Coronary artery (tissue), 2 donors: ENCODE results near the gene HEPHL1.

ENCODE experiments used
- DNase-seq: peaks from one replicate; pipeline ENCODE4 v3.0.0-alpha.2; 2017; ENCODE audit warnings: low spot score
- H3K27ac ChIP-seq, 2 donors: fragments of 200-600 bp; sonication (generic); one replicate each; pipeline ENCODE4 v1.5.1; 2016 to 2019
- H3K4me3 ChIP-seq: fragments of 200-600 bp; sonication (generic); 2 replicates; pipeline ENCODE4 v1.5.1; 2016; ENCODE audit warnings: mild to moderate bottlenecking, moderate library complexity
- TF ChIP-seq, protein P1 (sequence below): fragments of 200-600 bp; sonication (generic); IDR thresholded peaks from one replicate; pipeline ENCODE4 v1.5.1; 2019; ENCODE audit warnings: antibody characterized with exemption

The HEPHL1 gene

DNA sequence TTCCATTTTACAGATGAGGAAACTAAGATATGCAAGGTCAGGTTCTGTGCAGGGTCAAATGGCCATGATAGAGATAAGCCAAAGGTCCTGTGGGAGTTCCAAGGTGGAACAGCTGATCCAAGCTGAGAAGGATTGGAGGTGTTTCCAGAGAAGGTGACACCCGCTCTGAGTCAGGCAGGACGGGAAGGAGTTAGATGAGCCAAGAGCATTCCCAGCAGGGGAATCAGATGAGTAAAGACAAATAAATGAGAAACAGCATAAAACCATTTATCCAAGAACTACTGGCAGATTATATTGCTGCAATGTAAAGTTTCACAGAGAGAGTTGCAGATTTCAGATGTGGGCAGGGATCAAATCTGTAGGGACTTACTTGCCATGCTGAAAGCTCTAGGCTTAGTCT is 18.9 kb upstream of the HEPHL1 start:
- H3K27ac ChIP-seq, result no peak overlapping the region
- no peak for DNase-seq
- TF ChIP-seq, protein P1, sequence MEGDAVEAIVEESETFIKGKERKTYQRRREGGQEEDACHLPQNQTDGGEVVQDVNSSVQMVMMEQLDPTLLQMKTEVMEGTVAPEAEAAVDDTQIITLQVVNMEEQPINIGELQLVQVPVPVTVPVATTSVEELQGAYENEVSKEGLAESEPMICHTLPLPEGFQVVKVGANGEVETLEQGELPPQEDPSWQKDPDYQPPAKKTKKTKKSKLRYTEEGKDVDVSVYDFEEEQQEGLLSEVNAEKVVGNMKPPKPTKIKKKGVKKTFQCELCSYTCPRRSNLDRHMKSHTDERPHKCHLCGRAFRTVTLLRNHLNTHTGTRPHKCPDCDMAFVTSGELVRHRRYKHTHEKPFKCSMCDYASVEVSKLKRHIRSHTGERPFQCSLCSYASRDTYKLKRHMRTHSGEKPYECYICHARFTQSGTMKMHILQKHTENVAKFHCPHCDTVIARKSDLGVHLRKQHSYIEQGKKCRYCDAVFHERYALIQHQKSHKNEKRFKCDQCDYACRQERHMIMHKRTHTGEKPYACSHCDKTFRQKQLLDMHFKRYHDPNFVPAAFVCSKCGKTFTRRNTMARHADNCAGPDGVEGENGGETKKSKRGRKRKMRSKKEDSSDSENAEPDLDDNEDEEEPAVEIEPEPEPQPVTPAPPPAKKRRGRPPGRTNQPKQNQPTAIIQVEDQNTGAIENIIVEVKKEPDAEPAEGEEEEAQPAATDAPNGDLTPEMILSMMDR, result no peak
- H3K4me3 ChIP-seq, result no peak overlapping the region

DNA sequence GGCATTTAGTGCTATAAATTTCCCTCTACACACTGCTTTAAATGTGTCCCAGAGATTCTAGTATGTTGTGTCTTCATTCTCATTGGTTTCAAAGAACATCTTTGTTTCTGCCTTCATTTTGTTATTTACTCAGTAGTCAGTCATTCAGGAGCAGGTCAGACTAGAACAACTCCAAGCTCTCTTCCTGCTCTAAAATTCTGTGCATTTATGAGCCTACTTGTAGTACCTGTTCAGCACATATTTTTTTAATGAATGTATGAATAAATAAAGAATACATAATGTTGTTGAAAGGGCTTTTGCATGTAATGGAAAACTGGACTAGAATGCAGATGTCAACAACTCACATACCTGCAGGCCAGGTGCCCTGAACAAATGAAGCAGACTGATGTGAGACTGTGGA is 13.7 kb upstream of the HEPHL1 start:
- Histone ChIP-seq H3K27ac (no peak overlapping the region), H3K4me3 (no peak overlapping the region)
- TF ChIP-seq, protein P1, result no peak
- DNase-seq, result no peak

DNA sequence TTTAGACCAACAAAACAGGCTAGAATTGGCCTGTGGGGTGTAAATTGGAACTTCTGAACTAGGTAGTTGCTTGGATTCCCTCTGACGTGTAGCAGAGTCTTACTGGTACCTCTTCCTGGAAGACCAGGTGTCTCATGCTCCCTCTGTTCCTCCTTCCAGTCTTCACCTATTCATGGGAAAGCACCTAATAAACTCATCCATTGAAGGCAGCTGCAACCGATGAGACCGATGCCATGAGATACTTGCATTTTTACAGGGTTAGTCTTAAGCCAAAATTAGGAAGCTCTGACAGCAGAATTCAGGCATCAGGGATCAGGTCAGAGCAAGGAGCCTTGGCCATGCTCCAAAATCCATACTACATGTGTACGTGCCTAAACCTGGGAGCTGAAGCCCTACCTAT is 13.2 kb upstream of the HEPHL1 start:
- Histone ChIP-seq H3K27ac (no peak overlapping the region), H3K4me3 (no peak overlapping the region)
- TF ChIP-seq, protein P1, result no peak
- no peak for DNase-seq

DNA sequence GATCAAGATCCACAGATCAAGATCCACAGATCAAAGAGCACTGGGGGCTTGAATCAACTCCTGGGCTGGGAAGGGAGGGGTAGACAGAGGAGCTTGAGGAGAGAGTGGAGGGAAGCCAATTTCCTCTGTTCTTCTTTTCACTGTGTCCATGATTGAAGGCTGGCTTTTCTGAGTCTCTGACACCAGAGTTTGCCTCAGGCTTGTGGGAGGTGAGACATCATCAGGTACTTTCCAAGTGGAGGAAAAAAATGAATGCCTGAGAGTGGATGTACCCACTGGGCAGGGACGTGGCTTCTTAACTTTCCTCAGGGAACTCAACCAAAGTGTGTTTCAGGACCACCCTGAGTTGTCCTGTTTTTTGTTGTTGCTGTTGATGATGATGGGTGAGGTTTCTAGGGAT is 11.0 kb upstream of the HEPHL1 start:
- DNase-seq, result no peak
- H3K4me3 ChIP-seq, result no peak overlapping the region
- H3K27ac ChIP-seq, result no peak overlapping the region
- TF ChIP-seq, protein P1, result no peak

DNA sequence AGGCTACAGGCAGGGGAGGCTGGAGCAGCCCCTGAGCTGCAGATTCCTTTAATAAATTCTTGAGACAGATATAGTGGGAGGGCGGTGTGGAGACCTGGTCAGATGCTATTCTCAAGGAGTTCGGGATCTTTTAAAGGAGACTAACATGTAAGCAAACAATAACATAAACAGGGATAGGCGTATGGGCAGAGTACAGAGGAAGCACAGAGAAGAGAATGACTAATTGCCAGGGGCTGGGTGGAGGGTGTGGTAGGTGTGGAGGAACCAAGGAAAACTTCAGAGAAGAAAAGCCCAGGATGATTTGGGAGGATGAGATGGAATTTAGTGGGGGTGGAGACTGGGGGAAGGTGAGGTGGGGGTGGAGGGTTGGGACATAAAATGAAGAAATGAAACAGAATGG is 9.7 kb upstream of the HEPHL1 start:
- H3K4me3 ChIP-seq, result no peak overlapping the region
- no peak overlapping the region for H3K27ac ChIP-seq
- DNase-seq, result no peak

DNA sequence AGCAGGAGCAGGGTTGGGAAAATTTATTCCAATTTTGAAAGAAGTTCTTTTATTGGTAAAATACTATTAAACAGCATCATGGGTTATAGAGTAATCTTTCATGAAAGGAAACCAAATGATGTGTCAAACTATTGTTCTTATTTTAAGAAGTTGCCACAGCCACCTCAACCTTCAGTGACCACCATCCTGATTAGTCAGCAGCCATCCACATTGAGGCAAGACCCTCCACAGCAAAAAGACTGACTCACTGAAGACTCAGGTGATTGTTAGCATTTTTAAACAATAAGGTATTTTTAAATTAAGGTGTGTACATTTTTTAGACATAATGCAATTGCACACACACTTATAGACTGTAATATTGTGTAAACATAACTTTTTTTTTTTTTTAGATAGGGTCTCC is 3.7 kb upstream of the HEPHL1 start:
- H3K4me3 ChIP-seq, result no peak overlapping the region
- no peak for DNase-seq
- H3K27ac ChIP-seq, result no peak overlapping the region
- TF ChIP-seq, protein P1, result no peak

More for the DNA sequence above, 9.7 kb upstream of the HEPHL1 start:
- TF ChIP-seq, protein P1, result no peak

DNA sequence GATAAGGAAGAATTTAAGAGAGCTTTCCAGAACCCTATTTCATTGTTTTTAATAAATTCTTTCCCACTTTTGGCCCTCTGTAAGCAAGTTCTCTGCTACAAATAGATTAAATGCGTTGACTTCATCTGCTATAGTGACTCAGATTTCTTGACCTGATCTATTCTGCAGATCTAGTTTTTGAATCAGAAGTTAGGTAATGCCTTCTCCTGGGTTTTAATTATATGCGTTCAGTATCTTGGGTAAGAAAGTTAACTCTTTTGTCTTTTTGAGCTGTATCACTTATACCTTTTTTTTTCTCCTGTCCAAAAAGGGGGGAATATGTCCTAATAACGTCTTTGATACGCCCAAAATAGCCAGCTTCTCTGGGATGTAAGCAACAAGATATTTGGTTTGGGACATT is 2.4 kb upstream of the HEPHL1 start:
- H3K4me3 ChIP-seq, result no peak overlapping the region
- H3K27ac ChIP-seq, result no peak overlapping the region
- TF ChIP-seq, protein P1, result no peak
- DNase-seq, result no peak
